ENCODE data around the gene CCR7.

GRCh38 chr17:40506786-40507185 lies 58.5 kb downstream of the CCR7 start:
- TF ChIP-seq CTCF (conservative IDR thresholded peaks at IDR 0.05; ENCODE audit: low read depth, low read length) = no peak
- TF ChIP-seq RAD21 (IDR thresholded peaks at IDR 0.05; ENCODE audit: low read length) = no peak
- TF ChIP-seq RFX5 (IDR thresholded peaks at IDR 0.05; ENCODE audit: low read depth, low read length) = no peak
- TF ChIP-seq MAZ (IDR thresholded peaks at IDR 0.05; ENCODE audit: borderline replicate concordance, low read depth, low read length) = no peak

Measured in IMR-90 (cell line).